Stimulated activated CD4-positive, alpha-beta T cell treated with anti-CD3 and anti-CD28 coated beads, Interleukin-1b, Interleukin-23, amount 100 ng/mL, for 48 hours (primary cell): ENCODE measurements around the gene LUC7L.
A peak's percentile ranks its signal among the peaks of the same experiment; 100 is the strongest.
"Not testable (repeated sequence)": the region's sequence is repeated elsewhere in the genome, so short reads cannot be mapped to it uniquely, and the experiment has no call there.

Experiments
- DNase-seq: peaks from one replicate; pipeline ENCODE4 v3.0.0-alpha.2; 2020

The LUC7L gene

GRCh38 chr16:228852-229730, at the start of gene LUC7L:
Gene LUC7L (minus strand): TSS chr16:229449. CDS start chr16:229339, 110 bp downstream.
- DNase-seq = peak; percentile 86

GRCh38 chr16:278863-279366, 49.7 kb upstream of the LUC7L start:
- DNase-seq = peak; percentile 30

GRCh38 chr16:276426-277077, 47.3 kb upstream of the LUC7L start:
- DNase-seq = no peak

DNA sequence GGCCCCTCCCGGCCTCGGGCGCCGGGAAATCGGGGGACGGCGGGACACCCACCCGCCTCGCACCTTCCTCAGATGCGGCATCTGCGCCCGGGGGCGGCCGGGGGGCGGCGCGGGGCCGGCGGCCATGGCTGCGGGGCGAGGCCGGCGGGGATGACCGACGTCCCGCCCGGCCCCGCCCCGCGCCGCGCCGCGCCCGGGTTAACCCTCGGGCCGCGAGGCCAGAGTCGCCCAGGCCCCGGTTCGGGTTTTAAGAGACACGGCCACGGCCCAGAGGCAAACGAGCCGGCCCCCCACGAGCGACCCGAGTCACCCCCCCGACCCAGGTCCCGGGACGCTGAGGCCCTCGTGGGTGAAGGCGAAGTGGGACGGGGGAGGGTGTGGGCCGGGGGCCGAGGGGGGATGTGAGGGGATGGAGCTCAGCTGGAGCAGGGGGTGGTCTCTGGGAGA, 46.6 kb upstream of the LUC7L start, which contains the start of gene RGS11:
Gene RGS11 (minus strand): TSS at position 159 of the 447 bp plus-strand sequence. CDS start 33 bp downstream, at position 126.
- DNase-seq = no peak

GRCh38 chr16:275041-275641, 45.9 kb upstream of the LUC7L start:
- no peak for DNase-seq

GRCh38 chr16:273547-274421, 44.5 kb upstream of the LUC7L start:
- DNase-seq = no peak

DNA sequence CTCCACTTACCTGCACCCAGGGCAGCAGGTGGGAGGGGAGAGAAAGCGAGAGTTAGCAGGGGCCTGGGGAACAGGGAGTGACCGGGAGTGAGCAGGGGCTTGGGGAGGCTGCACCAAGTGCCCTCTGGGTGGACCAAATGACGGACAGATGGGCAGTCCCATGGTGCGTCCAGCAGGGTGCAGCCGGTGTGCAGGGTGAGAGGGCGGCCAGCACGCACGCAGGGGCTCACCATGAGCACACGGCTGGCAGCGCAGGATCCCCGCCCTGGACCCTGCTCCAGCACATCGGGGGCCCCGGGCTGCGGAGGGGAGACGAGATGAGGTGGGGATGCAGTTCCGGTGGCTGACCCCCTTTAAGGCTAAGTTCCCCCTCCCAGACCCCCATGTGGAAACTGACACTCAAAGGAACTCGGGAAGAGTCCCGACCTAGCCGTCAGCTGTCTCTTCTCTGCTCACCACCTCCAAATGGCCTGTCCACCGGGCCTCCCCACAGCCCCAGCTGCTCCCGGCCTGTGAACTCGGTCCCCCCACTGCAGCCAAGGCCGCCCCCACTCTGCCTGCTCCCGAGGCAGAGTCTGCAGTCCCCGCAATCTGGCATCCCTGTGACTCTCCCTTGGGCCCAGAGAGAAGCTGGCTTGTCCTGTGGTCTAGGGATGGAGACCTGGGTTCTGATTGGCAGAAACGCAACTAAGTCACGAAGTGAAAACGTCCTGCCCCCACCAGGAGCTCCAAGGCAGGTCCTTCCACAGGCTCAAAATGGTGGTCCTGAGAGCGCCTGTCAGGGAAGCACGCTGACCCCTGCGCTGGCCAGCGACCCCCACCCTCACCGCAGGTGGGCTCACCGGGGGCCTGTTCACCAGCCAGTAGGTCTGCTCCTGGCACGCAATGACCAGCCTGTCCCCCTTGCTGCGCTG, 43.6 kb upstream of the LUC7L start:
- DNase-seq = no peak

DNA sequence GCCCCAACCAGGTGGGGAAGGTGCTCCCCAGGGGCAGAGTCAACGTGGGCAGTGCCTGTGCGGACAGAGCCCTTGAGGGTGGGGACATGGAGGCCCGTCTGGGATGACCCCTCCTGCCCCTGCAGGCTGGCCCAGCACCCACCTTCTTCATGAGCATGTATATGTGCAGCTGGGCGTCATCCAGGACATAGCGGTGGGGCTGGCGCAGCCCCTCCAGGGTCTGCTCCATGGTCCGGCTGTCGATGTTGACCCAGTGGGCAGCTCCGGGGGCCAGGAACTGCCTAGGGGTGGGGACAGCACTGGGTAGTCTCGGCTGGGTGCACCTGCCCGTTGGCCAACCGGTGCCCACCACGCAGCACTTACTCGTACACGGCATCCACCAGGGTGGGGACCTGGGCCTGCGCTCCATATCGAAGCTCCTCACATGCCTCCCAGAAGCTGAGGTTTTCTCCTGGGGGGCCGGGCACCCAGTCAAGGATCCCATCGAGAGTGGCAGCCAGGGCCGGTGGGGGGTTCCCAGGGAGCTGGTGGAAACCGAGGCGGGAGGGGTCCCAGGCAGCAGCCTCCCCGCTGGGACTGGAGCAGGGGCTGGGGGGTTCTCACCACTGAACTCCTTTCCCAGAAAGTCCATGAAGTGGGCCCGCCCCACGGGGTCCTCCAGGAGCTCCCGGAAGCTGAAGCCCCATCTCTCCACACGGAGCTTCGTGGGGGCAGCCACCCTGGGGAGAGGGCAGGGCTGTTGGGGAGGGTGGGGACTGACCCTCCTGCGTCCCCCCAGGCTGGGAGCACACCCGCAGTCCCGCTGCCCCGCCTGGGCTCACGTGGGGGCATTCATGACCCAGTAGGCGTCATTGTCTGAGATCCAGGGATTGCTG, 41.4 kb upstream of the LUC7L start:
- DNase-seq = no peak

- no peak for DNase-seq
Observed at GRCh38 chr16:269061-269796, 40.0 kb upstream of the LUC7L start.

- no peak for DNase-seq
Observed at GRCh38 chr16:268141-269053, 39.1 kb upstream of the LUC7L start.

DNA sequence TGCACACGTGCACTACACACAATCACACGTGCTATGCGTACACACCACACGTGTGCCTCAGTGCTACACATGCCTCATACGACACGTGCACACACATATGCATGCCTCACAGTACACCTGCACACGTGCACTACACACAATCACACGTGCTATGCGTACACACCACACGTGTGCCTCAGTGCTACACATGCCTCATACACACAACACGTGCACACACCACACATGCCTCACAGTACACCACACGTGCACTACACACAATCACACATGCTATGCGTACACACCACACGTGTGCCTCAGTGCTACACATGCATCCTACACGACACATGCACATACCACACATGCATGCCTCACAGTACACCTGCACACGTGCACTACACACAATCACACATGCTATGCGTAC, 38.3 kb upstream of the LUC7L start:
- DNase-seq = not testable (repeated sequence)

DNA sequence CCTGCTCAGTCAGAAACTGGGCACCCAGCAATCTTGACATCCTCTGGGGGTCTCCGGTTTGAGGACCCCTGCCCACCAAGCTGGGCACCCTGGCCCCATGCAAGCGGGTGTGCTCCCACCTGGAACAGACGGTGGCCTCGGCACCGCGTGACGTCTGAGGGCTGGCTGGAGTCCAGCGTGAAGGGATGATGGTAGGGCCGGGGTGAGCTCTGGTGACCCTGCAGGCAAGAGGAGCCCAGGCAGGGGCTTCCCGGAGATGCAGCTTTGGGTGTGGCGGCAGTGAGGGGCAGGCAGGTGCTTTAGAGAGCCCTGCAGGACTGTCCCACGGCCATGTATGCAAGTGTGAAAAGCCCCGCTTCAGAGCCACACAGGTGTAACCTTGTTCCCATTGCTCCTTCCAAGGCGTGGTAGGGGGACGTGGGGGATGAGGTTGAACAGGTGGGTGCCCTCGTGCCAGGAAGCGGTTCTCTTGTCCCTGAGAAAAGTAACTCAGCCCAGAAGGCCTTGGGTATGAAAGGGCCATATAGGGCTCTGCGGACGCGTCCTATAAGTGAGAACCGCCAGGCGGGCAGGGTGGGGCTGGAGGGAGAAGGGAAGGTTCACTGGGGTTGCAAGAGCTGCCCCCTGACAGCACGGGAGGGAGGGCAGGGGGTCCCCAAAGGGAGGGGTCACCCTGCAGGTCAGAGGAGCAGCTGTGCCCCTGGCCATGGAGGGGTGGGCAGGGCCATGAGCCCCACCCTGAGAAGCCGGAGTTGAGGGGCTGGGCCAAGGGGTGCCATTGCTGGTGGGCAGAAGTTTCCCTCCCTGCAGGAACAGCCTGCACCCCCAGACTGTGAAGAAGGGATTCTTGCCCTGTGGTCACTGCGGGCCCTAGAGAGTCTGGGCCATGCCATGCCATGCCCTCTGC, 37.3 kb upstream of the LUC7L start:
- DNase-seq = no peak

DNA sequence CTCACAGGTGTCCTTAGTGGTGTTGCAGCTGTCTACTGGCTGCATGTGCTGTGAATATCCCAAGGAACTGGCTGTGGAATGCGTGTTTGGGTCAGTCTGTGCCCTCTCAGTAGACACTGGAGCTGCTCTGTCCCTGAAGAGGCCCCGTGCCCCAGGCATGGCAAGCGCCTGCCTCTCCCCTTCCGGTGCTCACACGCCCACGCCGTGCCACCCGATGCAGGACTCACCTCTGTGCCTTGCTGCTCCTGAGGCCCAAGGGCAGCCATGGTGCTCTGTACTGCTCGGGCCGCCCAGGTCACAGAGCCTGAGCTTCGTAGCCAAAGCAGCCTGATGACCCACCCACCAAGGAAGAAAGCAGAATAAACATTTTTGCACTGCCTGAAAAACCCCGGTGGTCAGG, 36.5 kb upstream of the LUC7L start:
- no peak for DNase-seq

- no peak for DNase-seq
Observed at GRCh38 chr16:265002-265529, 35.8 kb upstream of the LUC7L start.

GRCh38 chr16:264440-264951, 35.2 kb upstream of the LUC7L start:
- no peak for DNase-seq

GRCh38 chr16:263944-264343, 34.7 kb upstream of the LUC7L start:
- no peak for DNase-seq
